PC-3 (cell line): ENCODE results near the gene FUT7. TPM values are rescaled to one million over a fixed set of nuclear protein-coding genes. Genes with fewer than 3 reads are reported as not detected.

Experiments used
- ATAC-seq: fragments of 200-7000 bp; cut with Tn5 transposase; 2 replicates; pipeline ENCODE4 v1.9.1; 2020; ENCODE audit warnings: mild to moderate bottlenecking, moderate library complexity
- BruUV-seq: library from RNA; stranded (reverse); fragments of 400-500 nt; replicated peaks from 2 replicates; lab custom pipeline; 2021; lab: Mats Ljungman, UMichigan
- CTCF ChIA-PET: fragments of 300-600 bp; sonication (Branson Sonifier 250); formaldehyde crosslinking; loops from one replicate; lab custom pipeline; 2022; ENCODE audit warnings: antibody characterized with exemption; lab: Charles Lee
- POLR2A ChIA-PET: fragments of 300-600 bp; sonication (Branson Sonifier 250); formaldehyde crosslinking; loops from one replicate; lab custom pipeline; 2022; ENCODE audit warnings: antibody characterized with exemption; ENCODE audit not compliant: unreplicated experiment; lab: Charles Lee
- DNase-seq: peaks from one replicate; pipeline ENCODE4 v3.0.0-alpha.2; 2015
- H2AFZ ChIP-seq: fragments of 300-600 bp; sonication (generic); 2 replicates; pipeline ENCODE4 v1.6.0; 2016; ENCODE audit warnings: antibody characterized with exemption, low read length
- H3F3A ChIP-seq: fragments of 300-600 bp; sonication (generic); one replicate; pipeline ENCODE4 v1.6.0; 2017; ENCODE audit warnings: antibody characterized with exemption, low read length, control low read depth, mild to moderate bottlenecking; ENCODE audit not compliant: unreplicated experiment
- H3K27ac ChIP-seq: fragments of 300-600 bp; sonication (generic); 2 replicates; pipeline ENCODE4 v1.5.1; 2016; ENCODE audit warnings: mild to moderate bottlenecking, low read length
- H3K27me3 ChIP-seq: fragments of 300-600 bp; sonication (generic); 2 replicates; pipeline ENCODE4 v1.6.1; 2016; ENCODE audit warnings: low read length, mixed read lengths
- H3K36me3 ChIP-seq: fragments of 300-600 bp; sonication (generic); 2 replicates; pipeline ENCODE4 v1.6.1; 2016; ENCODE audit warnings: low read depth, mixed run types, low read length, mixed read lengths
- H3K4me1 ChIP-seq: fragments of 300-600 bp; sonication (generic); 2 replicates; pipeline ENCODE4 v1.5.1; 2016; ENCODE audit warnings: low read length; ENCODE audit not compliant: insufficient read depth
- H3K4me2 ChIP-seq: fragments of 300-600 bp; sonication (generic); 2 replicates; pipeline ENCODE4 v1.6.0; 2016; ENCODE audit warnings: low read length
- H3K4me3 ChIP-seq: fragments of 300-600 bp; sonication (generic); 2 replicates; pipeline ENCODE4 v1.5.1; 2016; ENCODE audit warnings: mild to moderate bottlenecking, low read length, mixed read lengths
- H3K79me2 ChIP-seq: fragments of 300-600 bp; sonication (generic); 2 replicates; pipeline ENCODE4 v1.6.1; 2017; ENCODE audit warnings: low read length, mixed read lengths
- H3K9ac ChIP-seq: fragments of 300-600 bp; sonication (generic); 2 replicates; pipeline ENCODE4 v1.6.0; 2016; ENCODE audit warnings: mild to moderate bottlenecking, low read length
- H3K9me2 ChIP-seq: fragments of 300-600 bp; sonication (generic); replicated peaks from 2 replicates; pipeline ENCODE4 v1.6.1; 2016; ENCODE audit warnings: mixed run types, low read length, mixed read lengths
- H3K9me3 ChIP-seq: fragments of 300-600 bp; sonication (generic); 2 replicates; pipeline ENCODE4 v1.6.1; 2016; ENCODE audit warnings: low read length, mixed read lengths
- H4K20me1 ChIP-seq: fragments of 300-600 bp; sonication (generic); 2 replicates; pipeline ENCODE4 v1.6.1; 2016; ENCODE audit warnings: low read length, mixed read lengths
- EZH2 ChIP-seq: fragments of 300-600 bp; sonication (generic); IDR thresholded peaks from one replicate; pipeline ENCODE4 v1.6.1; 2017; ENCODE audit warnings: antibody characterized with exemption, mild to moderate bottlenecking, low read length; ENCODE audit not compliant: unreplicated experiment
- EZH2phosphoT487 ChIP-seq: fragments of 300-600 bp; sonication (generic); IDR thresholded peaks from 2 replicates; pipeline ENCODE4 v1.6.1; 2018; ENCODE audit warnings: mild to moderate bottlenecking, antibody characterized with exemption, low read length, borderline replicate concordance
- intact Hi-C: fragments of 100-400 bp; cut with micrococcal nuclease; formaldehyde crosslinking; loops from 2 replicates; pipeline ENCODE4 v1.9.0; 2023
- total RNA-seq: library from RNA; depleted of rRNA; stranded (reverse); fragments of >200 nt; gene quantifications from 2 replicates; pipeline ENCODE4 v1.2.3, GENCODE V29; 2014
- TF ChIP-seq, protein P1 (sequence below): fragments of 300-600 bp; sonication (generic); conservative IDR thresholded peaks from 2 replicates; pipeline ENCODE4 v1.5.1; 2017; ENCODE audit warnings: antibody characterized with exemption, low read depth, mild to moderate bottlenecking, low read length

FUT7 gene
- total RNA-seq, 1 experiment from 2014 or later: not detected

DNA sequence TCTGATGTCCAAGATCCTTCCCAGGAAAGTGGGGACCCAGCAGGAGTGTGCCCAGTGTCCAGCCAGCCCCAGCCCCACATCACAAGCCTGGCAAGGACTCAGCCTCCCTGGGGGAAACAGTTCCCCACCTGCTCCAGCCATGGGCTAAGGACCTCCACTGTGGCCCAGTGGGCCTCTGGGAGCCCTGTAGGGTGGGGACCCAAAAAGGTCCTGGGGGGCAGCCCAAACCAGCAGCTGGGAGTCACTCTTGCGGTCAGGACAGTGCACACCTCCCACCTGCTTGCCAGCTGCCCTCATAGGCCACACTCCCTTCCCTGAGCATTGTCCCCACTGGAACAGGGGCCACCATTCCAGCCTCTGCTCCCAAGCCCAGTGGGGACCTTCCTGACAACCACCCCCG, 5.5 kb downstream of the FUT7 start:
- Histone ChIP-seq H3K4me1 (peaks cover 17% of the 10 kb centered on the region; the same call in 1 of the 2 replicates), H3F3A (no peaks in the 10 kb centered on the region), H3K36me3 (no peaks in the 10 kb centered on the region), H3K9me2 (no peaks in the 10 kb centered on the region), H4K20me1 (no peaks in the 10 kb centered on the region), H3K4me2 (peak overlapping the region; percentile 80; the same call in 1 of the 2 replicates), H3K27me3 (no peaks in the 10 kb centered on the region), H3K79me2 (peaks cover 12% of the 10 kb centered on the region; the same call in 1 of the 2 replicates), H3K4me3 (no peak overlapping the region), H2AFZ (no peak overlapping the region), H3K9ac (no peak overlapping the region), H3K27ac (no peak overlapping the region), H3K9me3 (no peaks in the 10 kb centered on the region)
- intact Hi-C loops: loop anchor here (5.0 kb wide), 1 partner anchor 124 kb away; no protein-coding TSS in a partner anchor
- TSS peak; percentile 27 for BruUV-seq
- ATAC-seq (no peak), DNase-seq (no peak)
- TF ChIP-seq EZH2phosphoT487 (no peak), EZH2 (no peak)
- TF ChIP-seq, protein P1, sequence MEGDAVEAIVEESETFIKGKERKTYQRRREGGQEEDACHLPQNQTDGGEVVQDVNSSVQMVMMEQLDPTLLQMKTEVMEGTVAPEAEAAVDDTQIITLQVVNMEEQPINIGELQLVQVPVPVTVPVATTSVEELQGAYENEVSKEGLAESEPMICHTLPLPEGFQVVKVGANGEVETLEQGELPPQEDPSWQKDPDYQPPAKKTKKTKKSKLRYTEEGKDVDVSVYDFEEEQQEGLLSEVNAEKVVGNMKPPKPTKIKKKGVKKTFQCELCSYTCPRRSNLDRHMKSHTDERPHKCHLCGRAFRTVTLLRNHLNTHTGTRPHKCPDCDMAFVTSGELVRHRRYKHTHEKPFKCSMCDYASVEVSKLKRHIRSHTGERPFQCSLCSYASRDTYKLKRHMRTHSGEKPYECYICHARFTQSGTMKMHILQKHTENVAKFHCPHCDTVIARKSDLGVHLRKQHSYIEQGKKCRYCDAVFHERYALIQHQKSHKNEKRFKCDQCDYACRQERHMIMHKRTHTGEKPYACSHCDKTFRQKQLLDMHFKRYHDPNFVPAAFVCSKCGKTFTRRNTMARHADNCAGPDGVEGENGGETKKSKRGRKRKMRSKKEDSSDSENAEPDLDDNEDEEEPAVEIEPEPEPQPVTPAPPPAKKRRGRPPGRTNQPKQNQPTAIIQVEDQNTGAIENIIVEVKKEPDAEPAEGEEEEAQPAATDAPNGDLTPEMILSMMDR: no peak
- POLR2A ChIA-PET: no interaction called here
- CTCF ChIA-PET: interaction anchor here (0.6 kb wide), 1 partner anchor 101 kb away, joined by 5 read pairs; no protein-coding TSS in a partner anchor

DNA sequence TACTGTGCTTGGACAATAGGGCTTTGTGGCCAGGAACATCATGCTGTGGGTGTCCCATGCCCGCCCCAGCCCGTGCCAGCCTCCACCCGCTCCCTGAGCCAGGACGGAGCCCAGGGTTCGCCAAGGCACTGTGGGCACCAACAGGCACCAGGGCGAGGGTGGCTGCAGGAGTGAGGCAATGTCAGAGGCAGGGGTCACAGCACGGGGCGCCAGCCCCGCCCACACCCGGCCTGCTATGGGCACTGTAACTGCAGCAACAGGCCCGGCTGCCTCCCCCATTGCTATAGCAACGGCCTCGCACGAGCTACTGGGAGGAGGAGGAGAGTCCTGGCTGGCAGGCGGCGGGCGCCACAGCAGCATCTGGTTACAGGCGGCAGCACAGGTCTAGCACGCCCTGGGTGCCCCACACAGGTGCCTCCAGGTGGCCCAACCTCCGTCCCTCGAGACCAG, 6.3 kb downstream of the FUT7 start:
- Histone ChIP-seq H3K4me2 (no peak overlapping the region), H3K79me2 (peaks cover 12% of the 10 kb centered on the region; the same call in 1 of the 2 replicates), H3K36me3 (no peaks in the 10 kb centered on the region), H3K27me3 (no peaks in the 10 kb centered on the region), H3K27ac (no peak overlapping the region), H2AFZ (no peak overlapping the region), H3K9me3 (no peaks in the 10 kb centered on the region), H3K9ac (no peak overlapping the region), H3K4me1 (peaks cover 17% of the 10 kb centered on the region; the same call in 1 of the 2 replicates), H3F3A (no peaks in the 10 kb centered on the region), H4K20me1 (no peaks in the 10 kb centered on the region), H3K9me2 (no peaks in the 10 kb centered on the region), H3K4me3 (no peak overlapping the region)
- DNase-seq (no peak), ATAC-seq (no peak)
- ChIA-PET POLR2A (no interaction called here), CTCF (interaction anchor here (0.6 kb wide), 1 partner anchor 102 kb away, joined by 5 read pairs; no protein-coding TSS in a partner anchor)
- intact Hi-C loops: loop anchor here (5.0 kb wide), 1 partner anchor 123 kb away; no protein-coding TSS in a partner anchor
- TF ChIP-seq EZH2: no peak
- TF ChIP-seq, protein P1: no peak
- no peak for TF ChIP-seq EZH2phosphoT487
- no TSS peak for BruUV-seq

DNA sequence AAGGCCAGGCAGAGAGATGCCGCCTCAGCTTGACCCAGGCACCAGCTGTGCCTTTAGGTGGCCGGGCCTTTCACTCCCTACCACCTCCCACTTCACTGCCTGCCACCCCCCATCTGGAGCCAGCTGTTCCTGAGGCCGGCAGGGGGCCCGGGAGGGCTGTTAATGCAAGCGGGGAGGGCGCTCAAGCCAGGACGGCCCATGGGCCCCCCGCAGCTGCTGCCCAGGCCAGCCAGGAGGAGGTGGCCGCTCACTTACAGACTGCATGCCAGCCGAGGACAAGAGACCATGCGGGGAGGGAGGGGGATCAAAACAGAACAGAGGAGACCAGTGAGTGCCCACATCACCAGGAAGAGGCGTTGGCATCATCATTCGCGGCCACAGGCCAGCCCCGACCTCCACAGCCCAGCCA, 8.3 kb downstream of the FUT7 start:
- no peaks in the 10 kb centered on the region for H3K9me2 ChIP-seq
- H3K79me2 ChIP-seq: peaks cover 12% of the 10 kb centered on the region; the same call in 1 of the 2 replicates
- ATAC-seq (no peak), DNase-seq (no peak)
- no peak overlapping the region for H2AFZ ChIP-seq
- intact Hi-C loops: no loop called here
- H3K36me3 ChIP-seq: no peaks in the 10 kb centered on the region
- H3F3A ChIP-seq: no peaks in the 10 kb centered on the region
- H3K4me3 ChIP-seq: no peak overlapping the region
- H3K9me3 ChIP-seq: no peaks in the 10 kb centered on the region
- H3K4me2 ChIP-seq: no peak overlapping the region
- ChIA-PET CTCF (no interaction called here), POLR2A (no interaction called here)
- H4K20me1 ChIP-seq: no peaks in the 10 kb centered on the region
- no peak overlapping the region for H3K27ac ChIP-seq
- no TSS peak for BruUV-seq
- no peak overlapping the region for H3K9ac ChIP-seq
- TF ChIP-seq EZH2phosphoT487 (no peak), EZH2 (no peak)
- TF ChIP-seq, protein P1: no peak
- no peaks in the 10 kb centered on the region for H3K27me3 ChIP-seq
- peaks cover 12% of the 10 kb centered on the region; the same call in 1 of the 2 replicates for H3K4me1 ChIP-seq
